ENCODE measurements around the gene CD53. TPM values are rescaled to one million over a fixed set of nuclear protein-coding genes. Genes with fewer than 3 reads are reported as not detected.

Gene CD53
- total RNA-seq, 1 experiment from 2014 or later = 0.96 TPM

- TF ChIP-seq CTCF (IDR thresholded peaks at IDR 0.05 in 2 of 3, conservative IDR thresholded peaks at IDR 0.05 in 1 of 3; ENCODE audit: borderline replicate concordance in 1 of 3, insufficient read depth in 1 of 3, low read depth in 2 of 3, low read length in 2 of 3) (no peak), SP1 (IDR thresholded peaks at IDR 0.05; ENCODE audit: low read depth) (no peak), ELF1 (IDR thresholded peaks at IDR 0.05; ENCODE audit: borderline replicate concordance, low read depth) (no peak), ZFX (IDR thresholded peaks at IDR 0.05) (no peak)
Measured at GRCh38 chr1:110850145-110850544, 22.8 kb upstream of the CD53 start (continued).

GRCh38 chr1:110850627-110851026, 22.3 kb upstream of the CD53 start:
- RAD21 ChIA-PET (ENCODE audit: low non-redundant PET in 1 of 2, low total read pairs in 2 of 2, uncharacterized antibody in 2 of 2, unreplicated experiment in 2 of 2) = no interaction called here
- H3K79me2 ChIP-seq (ENCODE audit: insufficient read depth, low read length) = no peaks in the 10 kb centered on the region
- H2AFZ ChIP-seq (ENCODE audit: low read depth, low read length, poor library complexity, severe bottlenecking) = no peak overlapping the region
- ATAC-seq (no peak), DNase-seq (ENCODE audit: low read depth, low spot score) (no peak)
- H4K20me1 ChIP-seq (ENCODE audit: insufficient read depth) = no peaks in the 10 kb centered on the region
- no peaks in the 10 kb centered on the region for H3K9me2 ChIP-seq (ENCODE audit: insufficient read depth)
- POLR2A ChIA-PET = no interaction called here
- H3K9ac ChIP-seq (ENCODE audit: low read length) = no peak overlapping the region
- H3K4me1 ChIP-seq (ENCODE audit: control insufficient read depth in 1 of 2, insufficient read depth in 2 of 2, low read length in 2 of 2) = no peaks in the 10 kb centered on the region
- no peaks in the 10 kb centered on the region for H3K9me3 ChIP-seq (ENCODE audit: control insufficient read depth in 1 of 2, insufficient read depth in 1 of 2, low read depth in 1 of 2, low read length in 2 of 2)
- no peak overlapping the region for H3K4me3 ChIP-seq (replicated peaks in 1 of 2; ENCODE audit: low read depth in 1 of 2, low read length in 2 of 2)
- peaks cover 68% of the 10 kb centered on the region for H3K27me3 ChIP-seq (ENCODE audit: insufficient read depth, low read length)
- no peak overlapping the region for H3K4me2 ChIP-seq (ENCODE audit: low read length)
- intact Hi-C loops (cut with micrococcal nuclease) = no loop called here
- TF ChIP-seq EGR1 (IDR thresholded peaks at IDR 0.05; ENCODE audit: low read depth) = no peak
- no peak for TF ChIP-seq REST (IDR thresholded peaks at IDR 0.05; ENCODE audit: low read depth)
- no peak for TF ChIP-seq ZBTB33 (IDR thresholded peaks at IDR 0.05; ENCODE audit: extremely low read depth, insufficient replicate concordance, low read length)
- no peak for TF ChIP-seq CEBPB (IDR thresholded peaks at IDR 0.05; ENCODE audit: low read depth)
- no peak for TF ChIP-seq EZH2 (IDR thresholded peaks at IDR 0.05)
- no peak for TF ChIP-seq JUND (IDR thresholded peaks at IDR 0.05)
- TF ChIP-seq CBX3 (IDR thresholded peaks at IDR 0.05; ENCODE audit: low read depth) = no peak
- no peak for TF ChIP-seq SIN3A (IDR thresholded peaks at IDR 0.05; ENCODE audit: low read depth)
- TF ChIP-seq ATF3 (IDR thresholded peaks at IDR 0.05) = no peak
- TF ChIP-seq ZFX (IDR thresholded peaks at IDR 0.05) = no peak
- no peak for TF ChIP-seq YY1 (IDR thresholded peaks at IDR 0.05; ENCODE audit: extremely low read depth, insufficient replicate concordance, low read depth, low read length)
- no TSS peak for BruUV-seq (replicated peaks)
- no peak overlapping the region for H3K27ac ChIP-seq (ENCODE audit: low read depth, low read length)
- CTCF ChIA-PET = no interaction called here
- H3K36me3 ChIP-seq (ENCODE audit: control insufficient read depth in 1 of 2, insufficient read depth in 2 of 2, low read length in 2 of 2) = no peaks in the 10 kb centered on the region

Data from HCT116 (cell line).